Activated CD8-positive, alpha-beta T cell treated with anti-CD3 and anti-CD28 coated beads, Interleukin-2, amount 10 ng/mL, durations not matched to agents 7 days and 5 days (primary cell): ENCODE results near the gene KIF5A. TPM values are rescaled to one million over a fixed set of nuclear protein-coding genes. Genes with fewer than 3 reads are reported as not detected.
"Not testable (repeated sequence)": the region's sequence is repeated elsewhere in the genome, so short reads cannot be mapped to it uniquely, and the experiment has no call there.

Source experiments
- ATAC-seq: fragments of 150-1000 bp; cut with Tn5 transposase; one replicate; pipeline ENCODE4 v1.10.0; 2021; ENCODE audit warnings: moderate library complexity
- CTCF ChIA-PET: fragments of 350-600 bp; sonication (Branson Sonifier 250); formaldehyde crosslinking; loops from one replicate; lab custom pipeline; 2021; ENCODE audit warnings: antibody characterized with exemption; lab: Charles Lee
- POLR2A ChIA-PET: fragments of 350-600 bp; sonication (Branson Sonifier 250); formaldehyde crosslinking; loops from one replicate; lab custom pipeline; 2021; ENCODE audit warnings: antibody characterized with exemption; lab: Charles Lee
- DNase-seq: peaks from one replicate; pipeline ENCODE4 v3.0.0-alpha.2; 2020
- H3K27ac Mint-ChIP-seq: one replicate; pipeline ENCODE4 v1.8.0; 2021; ENCODE audit warnings: mild to moderate bottlenecking, mixed read lengths
- H3K27me3 Mint-ChIP-seq: one replicate; pipeline ENCODE4 v1.8.0; 2021; ENCODE audit warnings: low read depth, mixed read lengths
- H3K36me3 Mint-ChIP-seq: one replicate; pipeline ENCODE4 v1.8.0; 2021; ENCODE audit warnings: low read depth, mixed read lengths
- H3K4me1 Mint-ChIP-seq: one replicate; pipeline ENCODE4 v1.8.0; 2021; ENCODE audit warnings: low read depth, mixed read lengths
- H3K4me3 Mint-ChIP-seq: one replicate; pipeline ENCODE4 v1.8.0; 2021; ENCODE audit warnings: mild to moderate bottlenecking, mixed read lengths
- H3K9me3 Mint-ChIP-seq: one replicate; pipeline ENCODE4 v1.8.0; 2022; ENCODE audit warnings: mixed read lengths; ENCODE audit not compliant: insufficient read depth
- total RNA-seq, 2 experiments: library from RNA; stranded (reverse); gene quantifications; one replicate each; pipeline ENCODE4 v1.2.3, GENCODE V29; 2021

Gene KIF5A
- 1 to 10 TPM in 1 of 2 experiments, under 1 TPM in 1; 0.99 to 1.4 TPM for total RNA-seq

- Mint-ChIP-seq H3K9me3 (no peaks in the 10 kb centered on the region), H3K4me3 (peak within 1 kb of the TSS; percentile 76), H3K4me1 (peaks cover 37% of the 10 kb centered on the region), H3K27me3 (peaks cover 15% of the 10 kb centered on the region), H3K36me3 (peaks cover 6% of the 10 kb centered on the region), H3K27ac (no peak within 1 kb of the TSS)
- POLR2A ChIA-PET, result no interaction called here
- CTCF ChIA-PET, result no interaction called here
- ATAC-seq, result peak; percentile 59
- peak; percentile 70 for DNase-seq
Observed at GRCh38 chr12:57549909-57550640, at the start of gene KIF5A. KIF5A (plus strand) TSS chr12:57550044; CDS start chr12:57550272, 228 bp downstream.

- DNase-seq, result no peak
- ATAC-seq, result no peak
- CTCF ChIA-PET, result interaction anchor here (1.2 kb wide), 1 partner anchor 11 kb away, joined by 3 read pairs; no protein-coding TSS in a partner anchor
- peaks cover 2% of the 10 kb centered on the region for H3K4me1 Mint-ChIP-seq
- no peaks in the 10 kb centered on the region for H3K27me3 Mint-ChIP-seq
- H3K9me3 Mint-ChIP-seq, result no peaks in the 10 kb centered on the region
- H3K27ac Mint-ChIP-seq, result no peak overlapping the region
- peaks cover 78% of the 10 kb centered on the region for H3K36me3 Mint-ChIP-seq
- POLR2A ChIA-PET, result interaction anchor here (0.5 kb wide), 1 partner anchor 20 kb away, joined by 4 read pairs; the partner anchor contains the start of gene DDIT3
- H3K4me3 Mint-ChIP-seq, result no peak overlapping the region
Observed at GRCh38 chr12:57500213-57500612, 49.6 kb upstream of the KIF5A start.

GRCh38 chr12:57502311-57502969 is 47.4 kb upstream of the KIF5A start:
- ATAC-seq, H3K27ac Mint-ChIP-seq, H3K4me3 Mint-ChIP-seq, H3K4me1 Mint-ChIP-seq, DNase-seq, H3K27me3 Mint-ChIP-seq, H3K9me3 Mint-ChIP-seq: not testable (repeated sequence)
- POLR2A ChIA-PET, result interaction anchor here (1.1 to 4.5 kb wide), 2 partner anchors 7 to 17 kb away, joined by 6 to 20 read pairs; partner anchors contain the start of gene DDIT3
- CTCF ChIA-PET, result interaction anchor here (1.3 to 1.5 kb wide), 3 partner anchors 43 to 81 kb away, joined by 3 to 6 read pairs (median 3); partner anchors contain the start of gene DCTN2
- H3K36me3 Mint-ChIP-seq, result peaks cover 70% of the 10 kb centered on the region

- H3K27ac Mint-ChIP-seq, CTCF ChIA-PET, ATAC-seq, H3K9me3 Mint-ChIP-seq, POLR2A ChIA-PET, H3K4me1 Mint-ChIP-seq, DNase-seq, H3K4me3 Mint-ChIP-seq, H3K27me3 Mint-ChIP-seq: not testable (repeated sequence)
- H3K36me3 Mint-ChIP-seq, result peaks cover 48% of the 10 kb centered on the region
Observed at GRCh38 chr12:57506541-57506940, 43.3 kb upstream of the KIF5A start.

GRCh38 chr12:57507796-57508195 is 42.0 kb upstream of the KIF5A start:
- CTCF ChIA-PET, H3K27ac Mint-ChIP-seq, POLR2A ChIA-PET, H3K27me3 Mint-ChIP-seq, DNase-seq, ATAC-seq, H3K4me1 Mint-ChIP-seq, H3K9me3 Mint-ChIP-seq, H3K4me3 Mint-ChIP-seq: not testable (repeated sequence)
- peaks cover 52% of the 10 kb centered on the region for H3K36me3 Mint-ChIP-seq

GRCh38 chr12:57511161-57511560 is 38.7 kb upstream of the KIF5A start:
- POLR2A ChIA-PET, result no interaction called here
- H3K27ac Mint-ChIP-seq, result peak overlapping the region; percentile 25
- CTCF ChIA-PET, result interaction anchor here (0.7 to 1.2 kb wide), 2 partner anchors 11 to 48 kb away, joined by 3 read pairs; no protein-coding TSS in a partner anchor
- peaks cover 58% of the 10 kb centered on the region for H3K36me3 Mint-ChIP-seq
- DNase-seq, result no peak
- no peak for ATAC-seq
- no peaks in the 10 kb centered on the region for H3K9me3 Mint-ChIP-seq
- no peak overlapping the region for H3K4me3 Mint-ChIP-seq
- H3K4me1 Mint-ChIP-seq, result peaks cover 5% of the 10 kb centered on the region
- H3K27me3 Mint-ChIP-seq, result no peaks in the 10 kb centered on the region

- Mint-ChIP-seq H3K36me3 (peaks cover 60% of the 10 kb centered on the region), H3K4me1 (peaks cover 6% of the 10 kb centered on the region), H3K27me3 (no peaks in the 10 kb centered on the region), H3K27ac (peak overlapping the region; percentile 62), H3K9me3 (no peaks in the 10 kb centered on the region), H3K4me3 (no peak overlapping the region)
- POLR2A ChIA-PET, result interaction anchor here (1.0 kb wide), 1 partner anchor 433 kb away, joined by 6 read pairs; no protein-coding TSS in a partner anchor
- DNase-seq, result no peak
- no peak for ATAC-seq
- CTCF ChIA-PET, result interaction anchor here (0.7 to 1.2 kb wide), 3 partner anchors 9 to 81 kb away, joined by 3 read pairs; no protein-coding TSS in a partner anchor
Observed at GRCh38 chr12:57511588-57512325, 38.1 kb upstream of the KIF5A start.

GRCh38 chr12:57512665-57513064 is 37.2 kb upstream of the KIF5A start:
- H3K27ac Mint-ChIP-seq, result peak overlapping the region; percentile 62
- H3K27me3 Mint-ChIP-seq, result no peaks in the 10 kb centered on the region
- H3K4me3 Mint-ChIP-seq, result no peak overlapping the region
- DNase-seq (no peak), ATAC-seq (no peak)
- CTCF ChIA-PET, result interaction anchor here (1.2 to 1.7 kb wide), 3 partner anchors 15 to 80 kb away, joined by 3 to 4 read pairs (median 3); no protein-coding TSS in a partner anchor
- H3K4me1 Mint-ChIP-seq, result peaks cover 14% of the 10 kb centered on the region
- peaks cover 69% of the 10 kb centered on the region for H3K36me3 Mint-ChIP-seq
- POLR2A ChIA-PET, result interaction anchor here (1.0 kb wide), 1 partner anchor 434 kb away, joined by 6 read pairs; no protein-coding TSS in a partner anchor
- no peaks in the 10 kb centered on the region for H3K9me3 Mint-ChIP-seq

GRCh38 chr12:57513266-57513665 is 36.6 kb upstream of the KIF5A start:
- H3K4me1 Mint-ChIP-seq, result peaks cover 18% of the 10 kb centered on the region
- no peaks in the 10 kb centered on the region for H3K9me3 Mint-ChIP-seq
- no peak overlapping the region for H3K4me3 Mint-ChIP-seq
- ChIA-PET POLR2A (no interaction called here), CTCF (interaction anchor here (1.2 to 1.7 kb wide), 3 partner anchors 16 to 80 kb away, joined by 3 to 4 read pairs (median 3); no protein-coding TSS in a partner anchor)
- no peak for DNase-seq
- H3K27me3 Mint-ChIP-seq, result no peaks in the 10 kb centered on the region
- ATAC-seq, result no peak
- peak overlapping the region; percentile 62 for H3K27ac Mint-ChIP-seq
- peaks cover 70% of the 10 kb centered on the region for H3K36me3 Mint-ChIP-seq

GRCh38 chr12:57513677-57514076 is 36.2 kb upstream of the KIF5A start:
- ATAC-seq, H3K9me3 Mint-ChIP-seq, POLR2A ChIA-PET, H3K27ac Mint-ChIP-seq, DNase-seq, H3K4me3 Mint-ChIP-seq, H3K27me3 Mint-ChIP-seq: not testable (repeated sequence)
- Mint-ChIP-seq H3K36me3 (peaks cover 74% of the 10 kb centered on the region), H3K4me1 (peaks cover 22% of the 10 kb centered on the region)
- CTCF ChIA-PET, result interaction anchor here (1.4 to 1.7 kb wide), 2 partner anchors 17 to 55 kb away, joined by 3 to 4 read pairs; no protein-coding TSS in a partner anchor

GRCh38 chr12:57514246-57514645 is 35.6 kb upstream of the KIF5A start:
- CTCF ChIA-PET, result interaction anchor here (0.9 to 1.4 kb wide), 4 partner anchors 10 to 55 kb away, joined by 3 to 4 read pairs (median 3); no protein-coding TSS in a partner anchor
- not testable (repeated sequence) for H3K4me3 Mint-ChIP-seq, DNase-seq, H3K27ac Mint-ChIP-seq, H3K27me3 Mint-ChIP-seq, H3K9me3 Mint-ChIP-seq, ATAC-seq
- POLR2A ChIA-PET, result interaction anchor here (0.8 kb wide), 1 partner anchor 38 kb away, joined by 3 read pairs; no protein-coding TSS in a partner anchor
- Mint-ChIP-seq H3K4me1 (peaks cover 27% of the 10 kb centered on the region), H3K36me3 (peaks cover 75% of the 10 kb centered on the region)
